HepG2 (cell line): ENCODE data around the gene RDH11. TPM values are rescaled to one million over a fixed set of nuclear protein-coding genes. Genes with fewer than 3 reads are reported as not detected.

Experiments used
- EP300 ChIP-seq, 3 experiments: sonication (generic) in 1 of 3; formaldehyde crosslinking in 1 of 3; IDR thresholded peaks; 2 replicates each; pipeline versions ENCODE4 v1.5.1 to v1.6.1; 2011 to 2020; ENCODE audit warnings: low read depth in 2 of 3, low read length in 2 of 3, borderline replicate concordance in 1 of 3, improper control_type of control experiment in 1 of 3, mild to moderate bottlenecking in 1 of 3, missing genetic modification reagents in 1 of 3, moderate library complexity in 1 of 3
- FOXP1 ChIP-seq, 2 experiments: fragments of 450-650 bp in 1 of 2; IDR thresholded peaks; 2 replicates each; pipeline ENCODE4 v1.6.1; 2017 to 2018; ENCODE audit warnings: antibody characterized with exemption in 1 of 2
- GATAD2A ChIP-seq: IDR thresholded peaks from 2 replicates; pipeline ENCODE4 v1.6.1; 2016
- HNF4A ChIP-seq: sonication (generic); formaldehyde crosslinking; IDR thresholded peaks from 2 replicates; pipeline ENCODE4 v1.4.0; 2020; ENCODE audit warnings: missing genetic modification reagents
- KLF15 ChIP-seq: sonication (generic); formaldehyde crosslinking; IDR thresholded peaks from 2 replicates; pipeline ENCODE4 v1.8.1; 2023; ENCODE audit warnings: borderline replicate concordance, mild to moderate bottlenecking, inconsistent platforms, missing genetic modification reagents, mixed read lengths
- RARA ChIP-seq: IDR thresholded peaks from 2 replicates; pipeline ENCODE4 v1.6.1; 2016; ENCODE audit warnings: missing genetic modification reagents, missing compliant biosample characterization
- SMYD3 ChIP-seq: sonication (generic); formaldehyde crosslinking; IDR thresholded peaks from 2 replicates; pipeline ENCODE4 v1.8.1; 2023; ENCODE audit warnings: mild to moderate bottlenecking, missing genetic modification reagents
- TCF7 ChIP-seq: sonication (generic); IDR thresholded peaks from 2 replicates; pipeline ENCODE4 v1.6.1; 2016; ENCODE audit warnings: antibody characterized with exemption, low read depth
- TERF1 ChIP-seq: sonication (generic); formaldehyde crosslinking; IDR thresholded peaks from 2 replicates; pipeline ENCODE4 v1.8.0; 2022; ENCODE audit warnings: mild to moderate bottlenecking, missing genetic modification reagents, moderate library complexity
- ZNF230 ChIP-seq: sonication (generic); formaldehyde crosslinking; IDR thresholded peaks from 2 replicates; pipeline ENCODE4 v1.4.0; 2020; ENCODE audit warnings: mild to moderate bottlenecking, missing genetic modification reagents
- ZNF276 ChIP-seq: sonication (generic); formaldehyde crosslinking; IDR thresholded peaks from 2 replicates; pipeline ENCODE4 v1.4.0; 2020; ENCODE audit warnings: mild to moderate bottlenecking, low read depth, missing genetic modification reagents
- ZNF549 ChIP-seq: sonication (generic); formaldehyde crosslinking; IDR thresholded peaks from 2 replicates; pipeline ENCODE4 v1.5.0; 2020; ENCODE audit warnings: missing genetic modification reagents
- polyA plus RNA-seq, 8 experiments: library from polyadenylated mRNA; depleted of rRNA in 3 of 8; stranded (reverse) in 7 of 8; unstranded in 1 of 8; fragments of >200 nt; fragmentation: Illumina TruSeq in 4 of 8; extraction: Trizol in 4 of 8; gene quantifications; 2 replicates each; pipeline versions ENCODE4 v1.2.1 to v1.2.3, GENCODE V29; 2011 to 2016; ENCODE audit warnings: low read depth in 4 of 8, missing spikeins in 1 of 8, mixed read lengths in 1 of 8; ENCODE audit not compliant: insufficient read depth in 1 of 8
- total RNA-seq, 5 experiments: library from RNA; depleted of rRNA; stranded (reverse); fragments of >200 nt; fragmentation: Illumina TruSeq; extraction: Trizol; gene quantifications; 2 replicates each; pipeline ENCODE4 v1.2.3, GENCODE V29; 2016; ENCODE audit warnings: low read depth in 1 of 5
- TF ChIP-seq, protein P1 (sequence below): sonication (generic); formaldehyde crosslinking; IDR thresholded peaks from 2 replicates; pipeline ENCODE4 v1.4.0; 2020; ENCODE audit warnings: missing genetic modification reagents, mild to moderate bottlenecking, borderline replicate concordance
- TF ChIP-seq, protein P2 (sequence below): sonication (generic); formaldehyde crosslinking; IDR thresholded peaks from 2 replicates; pipeline ENCODE4 v1.8.0; 2022; ENCODE audit warnings: mild to moderate bottlenecking, missing genetic modification reagents, moderate library complexity
- TF ChIP-seq, protein P3 (sequence below), 2 experiments: sonication (generic) in 1 of 2; formaldehyde crosslinking in 1 of 2; IDR thresholded peaks; 2 replicates each; pipeline versions ENCODE4 v1.4.0 to v1.6.1; 2016 to 2020; ENCODE audit warnings: borderline replicate concordance in 1 of 2, low read depth in 1 of 2, mild to moderate bottlenecking in 1 of 2, missing genetic modification reagents in 1 of 2
- TF ChIP-seq, protein P4 (sequence below): sonication (generic); formaldehyde crosslinking; IDR thresholded peaks from 2 replicates; pipeline ENCODE4 v1.4.0; 2020; ENCODE audit warnings: missing genetic modification reagents

RDH11 gene
- total and polyA plus RNA-seq, 2 of the 13 experiments (the other 11 are each of a cell fraction or from before 2014, with no cell fraction given) = 106 to 131 TPM

GRCh38 chr14:67717048-67717447 lies 21.5 kb upstream of the RDH11 start (continued):
- TF ChIP-seq, protein P1, sequence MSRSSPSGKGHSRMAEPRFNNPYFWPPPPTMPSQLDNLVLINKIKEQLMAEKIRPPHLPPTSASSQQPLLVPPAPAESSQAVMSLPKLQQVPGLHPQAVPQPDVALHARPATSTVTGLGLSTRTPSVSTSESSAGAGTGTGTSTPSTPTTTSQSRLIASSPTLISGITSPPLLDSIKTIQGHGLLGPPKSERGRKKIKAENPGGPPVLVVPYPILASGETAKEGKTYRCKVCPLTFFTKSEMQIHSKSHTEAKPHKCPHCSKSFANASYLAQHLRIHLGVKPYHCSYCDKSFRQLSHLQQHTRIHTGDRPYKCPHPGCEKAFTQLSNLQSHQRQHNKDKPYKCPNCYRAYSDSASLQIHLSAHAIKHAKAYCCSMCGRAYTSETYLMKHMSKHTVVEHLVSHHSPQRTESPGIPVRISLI (CRISPR knock-in tag) = peak; percentile 55; the same call in 1 of the 2 replicates
- no peak for TF ChIP-seq ZNF230
- peak; percentile 79; the same call in 1 of the 2 replicates for TF ChIP-seq ZNF549 (CRISPR knock-in tag)
- TF ChIP-seq GATAD2A = peak; percentile 22; the same call in 1 of the 2 replicates
- TF ChIP-seq, protein P2, sequence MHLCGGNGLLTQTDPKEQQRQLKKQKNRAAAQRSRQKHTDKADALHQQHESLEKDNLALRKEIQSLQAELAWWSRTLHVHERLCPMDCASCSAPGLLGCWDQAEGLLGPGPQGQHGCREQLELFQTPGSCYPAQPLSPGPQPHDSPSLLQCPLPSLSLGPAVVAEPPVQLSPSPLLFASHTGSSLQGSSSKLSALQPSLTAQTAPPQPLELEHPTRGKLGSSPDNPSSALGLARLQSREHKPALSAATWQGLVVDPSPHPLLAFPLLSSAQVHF (CRISPR knock-in tag) = no peak
- TF ChIP-seq, protein P3, sequence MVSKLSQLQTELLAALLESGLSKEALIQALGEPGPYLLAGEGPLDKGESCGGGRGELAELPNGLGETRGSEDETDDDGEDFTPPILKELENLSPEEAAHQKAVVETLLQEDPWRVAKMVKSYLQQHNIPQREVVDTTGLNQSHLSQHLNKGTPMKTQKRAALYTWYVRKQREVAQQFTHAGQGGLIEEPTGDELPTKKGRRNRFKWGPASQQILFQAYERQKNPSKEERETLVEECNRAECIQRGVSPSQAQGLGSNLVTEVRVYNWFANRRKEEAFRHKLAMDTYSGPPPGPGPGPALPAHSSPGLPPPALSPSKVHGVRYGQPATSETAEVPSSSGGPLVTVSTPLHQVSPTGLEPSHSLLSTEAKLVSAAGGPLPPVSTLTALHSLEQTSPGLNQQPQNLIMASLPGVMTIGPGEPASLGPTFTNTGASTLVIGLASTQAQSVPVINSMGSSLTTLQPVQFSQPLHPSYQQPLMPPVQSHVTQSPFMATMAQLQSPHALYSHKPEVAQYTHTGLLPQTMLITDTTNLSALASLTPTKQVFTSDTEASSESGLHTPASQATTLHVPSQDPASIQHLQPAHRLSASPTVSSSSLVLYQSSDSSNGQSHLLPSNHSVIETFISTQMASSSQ (IDR thresholded peaks at IDR 0.05; ENCODE audit: low read depth) = peak; percentile 75
- TF ChIP-seq, protein P3 (CRISPR knock-in tag; IDR thresholded peaks at IDR 0.05; ENCODE audit: borderline replicate concordance) = peak; percentile 50; the same call in 1 of the 2 replicates
- TF ChIP-seq TCF7 = peak; percentile 77
- no peak for TF ChIP-seq SMYD3 (CRISPR knock-in tag)
- TF ChIP-seq, protein P4, sequence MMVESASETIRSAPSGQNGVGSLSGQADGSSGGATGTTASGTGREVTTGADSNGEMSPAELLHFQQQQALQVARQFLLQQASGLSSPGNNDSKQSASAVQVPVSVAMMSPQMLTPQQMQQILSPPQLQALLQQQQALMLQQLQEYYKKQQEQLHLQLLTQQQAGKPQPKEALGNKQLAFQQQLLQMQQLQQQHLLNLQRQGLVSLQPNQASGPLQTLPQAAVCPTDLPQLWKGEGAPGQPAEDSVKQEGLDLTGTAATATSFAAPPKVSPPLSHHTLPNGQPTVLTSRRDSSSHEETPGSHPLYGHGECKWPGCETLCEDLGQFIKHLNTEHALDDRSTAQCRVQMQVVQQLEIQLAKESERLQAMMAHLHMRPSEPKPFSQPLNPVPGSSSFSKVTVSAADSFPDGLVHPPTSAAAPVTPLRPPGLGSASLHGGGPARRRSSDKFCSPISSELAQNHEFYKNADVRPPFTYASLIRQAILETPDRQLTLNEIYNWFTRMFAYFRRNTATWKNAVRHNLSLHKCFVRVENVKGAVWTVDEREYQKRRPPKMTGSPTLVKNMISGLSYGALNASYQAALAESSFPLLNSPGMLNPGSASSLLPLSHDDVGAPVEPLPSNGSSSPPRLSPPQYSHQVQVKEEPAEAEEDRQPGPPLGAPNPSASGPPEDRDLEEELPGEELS (CRISPR knock-in tag) = peak; percentile 50; the same call in 1 of the 2 replicates
- TF ChIP-seq EP300 (IDR thresholded peaks at IDR 0.05; ENCODE audit: low read depth in 2 of 2, low read length in 2 of 2) = peak in 1 of 2 experiments; percentile 62; a peak in 1 of 4 replicates
- no peak for TF ChIP-seq EP300 (CRISPR knock-in tag; IDR thresholded peaks at IDR 0.05; ENCODE audit: borderline replicate concordance)
- no peak for TF ChIP-seq ZNF276 (CRISPR knock-in tag)
- no peak for TF ChIP-seq TERF1 (CRISPR knock-in tag)
- TF ChIP-seq FOXP1 (IDR thresholded peaks at IDR 0.05) = no peak
- peak; percentile 83 for TF ChIP-seq FOXP1 (CRISPR knock-in tag; IDR thresholded peaks at IDR 0.05)
- TF ChIP-seq KLF15 (CRISPR knock-in tag) = no peak
- TF ChIP-seq HNF4A (CRISPR knock-in tag) = peak; percentile 21; the same call in 1 of the 2 replicates
- peak; percentile 37; the same call in 1 of the 2 replicates for TF ChIP-seq RARA
